BLaER1 treated with 17β-estradiol and CSF1 and Interleukin-3, amounts not matched to agents 10 nM and 100 nM (cell line): ENCODE measurements around the gene ADGRL3.
"Not testable (repeated sequence)": the region's sequence is repeated elsewhere in the genome, so short reads cannot be mapped to it uniquely, and the experiment has no call there.

ENCODE experiments used
- H3K27ac ChIP-seq, 11 experiments: shearing (Covaris generic); formaldehyde crosslinking; 2 replicates each; pipeline ENCODE4 v1.8.1; 2022
- H3K27me3 ChIP-seq, 11 experiments: shearing (Covaris generic); formaldehyde crosslinking; 2 replicates each; pipeline ENCODE4 v1.8.1; 2022
- H3K36me3 ChIP-seq, 11 experiments: shearing (Covaris generic); formaldehyde crosslinking; 2 replicates each; pipeline ENCODE4 v1.8.1; 2022
- H3K4me1 ChIP-seq, 10 experiments: shearing (Covaris generic); formaldehyde crosslinking; 2 replicates each; pipeline ENCODE4 v1.8.1; 2022
- H3K4me2 ChIP-seq, 11 experiments: shearing (Covaris generic); formaldehyde crosslinking; 2 replicates each; pipeline ENCODE4 v1.8.1; 2022
- H3K4me3 ChIP-seq, 10 experiments: shearing (Covaris generic); formaldehyde crosslinking; 2 replicates each; pipeline ENCODE4 v1.8.1; 2022
- H3K9ac ChIP-seq, 11 experiments: shearing (Covaris generic); formaldehyde crosslinking; 2 replicates each; pipeline ENCODE4 v1.8.1; 2022
- H3K9me3 ChIP-seq, 11 experiments: shearing (Covaris generic); formaldehyde crosslinking; replicated peaks in 1 of 11; 2 replicates each; pipeline ENCODE4 v1.8.1; 2022
- H4K20me1 ChIP-seq, 11 experiments: shearing (Covaris generic); formaldehyde crosslinking; 2 replicates each; pipeline ENCODE4 v1.8.1; 2022
- Cebpa-rat ChIP-seq, 11 experiments: shearing (Covaris generic); IDR thresholded peaks; 2 replicates each; pipeline ENCODE4 v1.8.1; 2022

ADGRL3 gene

DNA sequence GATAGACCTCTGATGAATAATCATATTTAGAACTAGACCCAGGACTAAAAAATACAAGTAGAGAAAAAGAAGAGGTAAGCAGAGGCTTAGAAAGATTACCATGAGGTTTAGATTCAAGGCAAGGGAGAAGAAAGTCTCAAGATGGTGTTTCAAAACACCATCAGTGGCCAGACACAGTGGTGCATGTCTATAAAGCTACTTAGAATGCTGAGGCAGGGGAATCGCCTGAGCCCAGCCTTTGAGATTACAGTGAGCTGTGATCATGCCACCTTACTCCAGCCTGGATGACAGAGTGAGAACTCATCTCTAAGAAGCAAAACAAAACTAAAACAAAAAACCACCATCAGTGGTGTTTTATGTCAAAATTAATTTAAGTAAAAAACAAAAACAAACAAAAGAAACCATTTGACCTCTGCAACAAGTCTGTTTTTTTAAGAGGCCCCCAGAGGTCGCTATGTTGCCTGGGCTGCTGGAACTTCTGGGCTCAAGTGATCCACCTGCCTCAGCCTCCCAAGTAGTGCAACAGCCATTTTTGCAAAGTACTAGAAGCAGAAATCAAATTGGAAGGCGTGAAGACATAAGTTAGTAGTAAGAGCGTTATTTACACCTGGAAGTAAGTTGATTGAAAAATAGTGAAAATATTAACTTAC lies 784.3 kb downstream of the ADGRL3 start:
- no peak overlapping the region for H3K9ac ChIP-seq
- H3K36me3 ChIP-seq, result no peaks in the 10 kb centered on the region
- no peak overlapping the region for H3K27ac ChIP-seq
- no peaks in the 10 kb centered on the region for H3K4me1 ChIP-seq
- no peak overlapping the region for H3K4me2 ChIP-seq
- no peaks in the 10 kb centered on the region for H4K20me1 ChIP-seq
- no peak for TF ChIP-seq Cebpa-rat (IDR thresholded peaks at IDR 0.05)
- no peaks in the 10 kb centered on the region for H3K9me3 ChIP-seq
- H3K4me3 ChIP-seq, result no peak overlapping the region
- no peaks in the 10 kb centered on the region for H3K27me3 ChIP-seq

DNA sequence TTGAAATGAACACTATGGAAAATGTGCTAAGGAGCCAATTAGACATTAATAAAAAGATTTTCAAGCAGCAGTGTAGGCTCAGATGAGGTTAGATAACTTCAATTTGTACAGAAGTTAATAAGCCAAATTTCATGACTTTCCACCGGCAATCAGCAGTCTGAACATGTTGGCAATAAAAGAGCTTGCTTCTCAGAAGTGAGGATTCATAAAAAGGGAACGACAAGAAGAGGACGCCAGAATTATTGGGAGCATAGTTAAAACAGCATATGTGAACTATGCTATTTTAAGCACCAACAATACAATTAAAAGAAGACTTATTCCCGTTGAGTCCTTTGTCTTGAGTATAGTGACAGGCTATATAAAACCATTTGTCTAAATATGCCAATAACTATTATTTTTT lies 785.3 kb downstream of the ADGRL3 start:
- Histone ChIP-seq H3K27me3 (no peaks in the 10 kb centered on the region), H3K4me1 (no peaks in the 10 kb centered on the region), H3K9me3 (no peaks in the 10 kb centered on the region), H4K20me1 (no peaks in the 10 kb centered on the region), H3K27ac (no peak overlapping the region), H3K36me3 (no peaks in the 10 kb centered on the region), H3K4me3 (no peak overlapping the region), H3K4me2 (no peak overlapping the region), H3K9ac (no peak overlapping the region)
- no peak for TF ChIP-seq Cebpa-rat (IDR thresholded peaks at IDR 0.05)

DNA sequence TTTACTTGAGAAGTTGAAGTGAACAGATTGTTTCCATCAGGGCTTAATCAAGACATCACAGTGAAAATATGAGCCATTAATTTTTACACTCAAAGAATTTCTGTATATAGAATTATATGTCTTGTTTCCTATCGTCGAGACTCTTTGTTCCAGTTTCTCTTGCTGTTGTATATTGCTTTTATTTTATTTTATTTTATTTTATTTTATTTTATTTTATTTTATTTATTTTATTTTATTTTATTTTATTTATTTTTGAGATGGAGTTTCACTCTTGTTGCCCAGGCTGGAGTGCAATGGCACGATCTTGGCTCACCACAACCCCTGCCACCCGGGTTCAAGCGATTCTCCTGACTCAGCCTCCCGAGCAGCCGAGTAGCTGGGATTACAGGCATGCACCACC lies 786.8 kb downstream of the ADGRL3 start:
- H3K27me3 ChIP-seq, H3K36me3 ChIP-seq, H3K4me1 ChIP-seq, H3K9ac ChIP-seq, H3K4me2 ChIP-seq, H4K20me1 ChIP-seq, H3K4me3 ChIP-seq, H3K9me3 ChIP-seq, H3K27ac ChIP-seq: not testable (repeated sequence)

DNA sequence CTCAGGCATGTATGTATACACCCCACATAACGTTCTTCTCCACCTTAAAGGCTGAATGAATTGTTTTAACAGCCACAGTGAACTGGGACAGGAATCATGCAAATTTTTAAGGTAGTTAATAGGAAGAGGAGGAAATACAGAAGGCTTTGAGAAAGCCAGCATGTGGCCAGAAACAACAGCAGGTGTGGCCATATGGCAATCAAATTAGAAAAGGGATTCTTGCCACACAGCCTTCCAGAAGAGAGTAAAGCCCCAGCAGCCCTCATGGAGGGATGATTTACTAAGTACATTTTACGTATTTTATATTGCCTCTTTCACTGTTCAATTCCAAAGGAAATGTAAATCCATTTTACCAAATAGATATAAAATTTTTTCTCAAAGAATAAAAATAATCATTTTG lies 792.2 kb downstream of the ADGRL3 start:
- H3K9ac ChIP-seq, result no peak overlapping the region
- TF ChIP-seq Cebpa-rat (IDR thresholded peaks at IDR 0.05), result no peak
- H3K36me3 ChIP-seq, result no peaks in the 10 kb centered on the region
- H3K4me2 ChIP-seq, result no peak overlapping the region
- H3K4me3 ChIP-seq, result no peak overlapping the region
- no peak overlapping the region for H3K27ac ChIP-seq
- H3K4me1 ChIP-seq, result no peaks in the 10 kb centered on the region
- no peaks in the 10 kb centered on the region for H3K9me3 ChIP-seq
- no peaks in the 10 kb centered on the region for H3K27me3 ChIP-seq
- H4K20me1 ChIP-seq, result no peaks in the 10 kb centered on the region

DNA sequence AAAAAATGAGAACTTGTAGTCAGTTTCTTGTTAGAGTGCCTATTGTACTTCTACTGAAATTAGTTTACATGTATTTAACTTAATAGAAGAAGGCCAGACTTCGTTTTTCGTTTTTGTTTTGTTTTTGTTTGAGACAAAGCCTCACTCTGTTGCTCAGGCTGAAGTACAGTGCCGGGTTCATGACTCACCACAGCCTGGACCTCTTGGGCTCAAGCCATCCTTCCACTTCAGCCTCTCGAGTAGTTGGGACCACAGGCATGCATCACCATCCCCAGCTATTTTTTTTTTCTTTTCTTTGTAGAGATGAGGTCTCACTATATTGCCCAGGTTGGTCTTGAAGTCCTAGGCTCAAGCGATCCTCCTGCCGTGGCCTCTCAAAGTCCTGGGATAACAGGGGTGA lies 793.9 kb downstream of the ADGRL3 start:
- Histone ChIP-seq H3K27me3 (no peaks in the 10 kb centered on the region), H3K36me3 (no peaks in the 10 kb centered on the region), H3K9me3 (no peaks in the 10 kb centered on the region), H3K27ac (no peak overlapping the region), H3K4me1 (no peaks in the 10 kb centered on the region), H4K20me1 (no peaks in the 10 kb centered on the region), H3K4me2 (no peak overlapping the region), H3K9ac (no peak overlapping the region), H3K4me3 (no peak overlapping the region)
- no peak for TF ChIP-seq Cebpa-rat (IDR thresholded peaks at IDR 0.05)

DNA sequence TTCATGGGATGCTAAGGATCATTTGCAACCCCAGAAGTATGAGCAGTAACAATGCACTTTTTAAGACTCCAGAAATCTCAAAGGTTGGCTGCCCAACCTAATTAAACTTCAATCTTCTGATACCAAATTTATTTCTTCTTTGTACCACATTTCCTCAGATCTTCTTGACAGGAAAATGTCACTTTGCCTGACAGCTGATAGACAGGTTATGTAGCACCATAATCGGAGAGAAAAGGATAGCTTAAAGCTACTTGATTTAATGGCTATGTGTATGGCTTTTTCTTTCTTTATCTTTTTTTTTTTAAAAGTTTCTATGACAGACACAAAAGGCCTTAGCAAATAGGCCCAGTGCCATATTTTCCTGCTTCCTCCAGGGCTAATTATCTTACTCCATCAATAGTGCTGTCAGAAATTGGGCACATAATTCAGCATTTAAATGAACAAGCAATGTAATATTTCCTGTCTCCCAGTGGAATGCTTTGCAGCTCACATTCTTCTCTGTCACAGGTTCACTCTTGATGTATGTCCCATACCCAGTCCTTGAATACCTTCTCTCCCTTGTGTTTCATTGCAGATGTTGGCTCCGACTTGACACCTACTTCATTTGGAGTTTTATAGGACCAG lies 795.7 kb downstream of the ADGRL3 start:
- Histone ChIP-seq H3K36me3 (no peaks in the 10 kb centered on the region), H4K20me1 (no peaks in the 10 kb centered on the region), H3K27me3 (no peaks in the 10 kb centered on the region), H3K27ac (no peak overlapping the region), H3K9ac (no peak overlapping the region), H3K9me3 (no peaks in the 10 kb centered on the region), H3K4me2 (no peak overlapping the region), H3K4me1 (no peaks in the 10 kb centered on the region), H3K4me3 (no peak overlapping the region)
- no peak for TF ChIP-seq Cebpa-rat (IDR thresholded peaks at IDR 0.05)

DNA sequence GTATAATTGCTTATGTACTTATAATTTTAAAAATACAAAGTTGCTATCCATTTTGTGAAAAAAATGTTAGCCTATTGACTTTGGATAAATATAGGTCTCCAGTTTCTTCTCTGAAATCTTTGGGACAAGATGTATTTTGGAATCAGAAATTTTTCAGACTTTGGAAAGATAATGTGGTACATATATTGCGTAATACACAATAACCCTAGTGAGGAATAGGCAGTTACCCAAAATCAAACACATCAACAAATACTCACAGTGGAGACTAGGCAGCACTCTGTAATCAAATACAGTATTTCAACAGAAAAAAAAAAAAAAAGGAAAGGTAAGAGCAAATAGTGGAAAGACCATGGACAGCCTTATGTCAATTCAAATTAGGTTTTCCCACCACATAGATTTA lies 796.8 kb downstream of the ADGRL3 start:
- Histone ChIP-seq H3K9ac (no peak overlapping the region), H3K4me1 (no peaks in the 10 kb centered on the region), H3K27ac (no peak overlapping the region), H3K9me3 (no peaks in the 10 kb centered on the region), H4K20me1 (no peaks in the 10 kb centered on the region), H3K27me3 (no peaks in the 10 kb centered on the region), H3K36me3 (no peaks in the 10 kb centered on the region), H3K4me2 (no peak overlapping the region), H3K4me3 (no peak overlapping the region)
- peak in 3 of 11 experiments; percentile 17 to 88 (median 82); a peak in 6 of 22 replicates for TF ChIP-seq Cebpa-rat (IDR thresholded peaks at IDR 0.05)

DNA sequence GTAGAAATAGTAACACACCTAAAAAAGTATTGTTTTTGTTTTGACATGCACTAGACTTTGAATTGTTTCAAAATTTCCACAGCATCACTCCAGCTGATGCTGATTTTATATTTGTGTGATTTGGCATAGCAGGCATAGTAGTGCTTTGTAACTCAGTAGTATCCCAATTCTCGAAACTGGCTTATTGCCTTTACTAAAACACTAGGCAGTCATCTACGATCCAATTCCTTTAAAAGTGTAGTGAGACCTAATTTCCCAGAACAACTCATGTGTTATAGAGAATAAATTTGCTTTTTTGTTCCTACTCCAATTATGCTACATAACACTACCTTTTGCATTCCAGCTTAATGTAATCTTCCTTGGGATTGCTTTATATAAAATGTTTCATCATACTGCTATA lies 797.7 kb downstream of the ADGRL3 start:
- Histone ChIP-seq H3K27ac (no peak overlapping the region), H4K20me1 (no peaks in the 10 kb centered on the region), H3K27me3 (no peaks in the 10 kb centered on the region), H3K36me3 (no peaks in the 10 kb centered on the region), H3K4me3 (no peak overlapping the region), H3K4me2 (no peak overlapping the region), H3K9me3 (no peaks in the 10 kb centered on the region), H3K9ac (no peak overlapping the region), H3K4me1 (no peaks in the 10 kb centered on the region)
- no peak for TF ChIP-seq Cebpa-rat (IDR thresholded peaks at IDR 0.05)

DNA sequence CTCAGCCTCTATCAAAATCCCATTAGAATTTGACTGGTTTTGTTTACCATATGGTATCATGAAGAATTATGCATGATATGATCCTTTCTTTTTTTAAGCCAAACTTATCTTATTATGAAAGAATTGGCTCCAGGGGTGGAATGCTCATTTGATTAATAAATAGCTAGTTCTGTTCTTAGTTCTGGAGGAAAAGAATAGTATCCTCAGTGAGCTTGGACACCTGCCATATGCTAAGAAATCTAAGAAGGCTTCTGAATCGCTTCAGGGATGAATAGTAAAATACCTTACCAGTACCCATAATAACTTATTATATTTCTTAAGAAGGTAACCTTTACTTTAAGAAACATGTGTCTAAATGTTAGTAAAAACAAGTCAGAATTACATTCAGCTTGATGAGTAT lies 803.6 kb downstream of the ADGRL3 start:
- Histone ChIP-seq H4K20me1 (no peaks in the 10 kb centered on the region), H3K27ac (no peak overlapping the region), H3K4me2 (no peak overlapping the region), H3K9ac (no peak overlapping the region), H3K27me3 (no peaks in the 10 kb centered on the region), H3K36me3 (no peaks in the 10 kb centered on the region), H3K9me3 (no peaks in the 10 kb centered on the region), H3K4me3 (no peak overlapping the region), H3K4me1 (no peaks in the 10 kb centered on the region)
- TF ChIP-seq Cebpa-rat (IDR thresholded peaks at IDR 0.05), result no peak

DNA sequence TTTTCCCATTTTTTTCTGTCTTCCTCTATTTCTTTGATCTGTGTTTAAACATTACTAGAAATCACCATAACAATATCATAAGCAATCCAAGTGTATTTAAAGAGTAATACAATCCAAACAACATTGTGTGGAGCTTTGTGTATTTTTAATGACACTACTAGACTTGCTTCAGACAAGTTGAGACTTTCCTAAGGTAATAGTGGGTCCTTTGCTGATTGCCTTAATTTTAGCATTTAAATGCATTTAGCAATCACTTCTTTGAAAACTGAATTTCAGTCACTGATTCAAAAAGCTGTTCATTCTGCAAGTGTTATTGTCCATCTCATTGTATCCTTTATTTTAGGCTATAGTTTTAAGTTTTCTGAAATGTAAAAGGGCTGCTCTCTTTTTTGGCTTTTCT lies 804.8 kb downstream of the ADGRL3 start:
- Histone ChIP-seq H3K4me3 (no peak overlapping the region), H3K4me2 (no peak overlapping the region), H4K20me1 (no peaks in the 10 kb centered on the region), H3K36me3 (no peaks in the 10 kb centered on the region), H3K27me3 (no peaks in the 10 kb centered on the region), H3K27ac (no peak overlapping the region), H3K9me3 (no peaks in the 10 kb centered on the region), H3K9ac (no peak overlapping the region), H3K4me1 (no peaks in the 10 kb centered on the region)
- no peak for TF ChIP-seq Cebpa-rat (IDR thresholded peaks at IDR 0.05)
